Measurements from ENCODE around the gene DNAI1.

- TF ChIP-seq CTCF (IDR thresholded peaks at IDR 0.05; ENCODE audit: poor library complexity) (no peak), EZH2 (IDR thresholded peaks at IDR 0.05; ENCODE audit: borderline replicate concordance) (no peak), EZH2phosphoT487 (IDR thresholded peaks at IDR 0.05; ENCODE audit: low read depth, severe bottlenecking, unreplicated experiment) (no peak)
Measured at GRCh38 chr9:34518896-34519295, 60.3 kb downstream of the DNAI1 start.

Data from hepatocyte (in vitro differentiated cells).